ENCODE data around the gene MAML3.

Gene MAML3

DNA sequence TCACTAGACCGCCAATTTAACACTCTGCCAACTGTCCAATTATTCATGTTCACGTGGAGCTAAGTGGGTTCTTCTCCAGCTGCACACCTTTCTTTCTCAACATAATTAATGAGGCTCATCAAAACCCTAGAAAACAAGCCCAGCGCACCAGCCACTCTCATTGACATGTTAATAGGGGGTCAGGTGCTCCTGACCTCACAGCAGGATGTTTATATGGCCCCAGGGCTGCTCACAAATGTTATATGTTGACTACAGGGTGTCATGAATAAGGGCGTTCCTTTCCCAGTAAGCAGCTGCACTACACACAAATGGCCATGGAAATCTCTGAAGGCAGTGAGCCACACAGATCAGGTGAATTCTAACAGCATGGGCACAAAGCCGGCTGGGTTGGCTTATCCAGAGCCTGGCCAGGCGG, 278.6 kb downstream of the MAML3 start:
- no peaks in the 10 kb centered on the region for H3K27me3 ChIP-seq (ENCODE audit: control insufficient read depth, insufficient read depth, low read length)
- no peak overlapping the region for H3K4me3 ChIP-seq (ENCODE audit: low read length)
- peaks cover 7% of the 10 kb centered on the region for H3K4me1 ChIP-seq (ENCODE audit: control insufficient read depth, insufficient read depth, low read length)
- no peak overlapping the region for H3K9ac ChIP-seq (ENCODE audit: low read length)
- peaks cover 2% of the 10 kb centered on the region for H3K36me3 ChIP-seq (ENCODE audit: control insufficient read depth, insufficient read depth, low read length)
- H3K27ac ChIP-seq (ENCODE audit: low read depth, low read length): no peak overlapping the region

GRCh38 chr4:139873111-139873860, 280.7 kb downstream of the MAML3 start:
- H3K27ac ChIP-seq (ENCODE audit: low read depth, low read length): no peak overlapping the region

DNA sequence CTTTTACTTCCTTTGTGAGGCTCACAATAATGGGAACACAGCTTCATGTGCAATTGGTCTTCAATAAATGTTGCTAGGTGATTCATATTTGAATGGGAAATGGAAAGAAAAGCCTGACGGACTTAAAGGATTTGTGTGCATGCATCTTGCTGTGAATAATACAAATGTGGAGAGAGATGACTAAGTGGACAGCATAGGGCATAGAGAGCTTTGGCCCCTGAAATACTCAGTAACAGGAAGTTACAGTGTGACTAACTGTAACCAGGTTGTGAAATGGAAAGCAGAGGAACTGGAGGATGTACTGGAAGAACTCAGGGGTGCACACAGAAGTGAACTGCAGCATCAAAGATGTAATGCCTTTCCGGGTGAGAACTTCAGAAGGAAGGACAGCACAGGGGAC, 281.7 kb downstream of the MAML3 start:
- no peak overlapping the region for H3K27ac ChIP-seq (ENCODE audit: low read depth, low read length)
- no peaks in the 10 kb centered on the region for H3K27me3 ChIP-seq (ENCODE audit: control insufficient read depth, insufficient read depth, low read length)
- H3K4me1 ChIP-seq (ENCODE audit: control insufficient read depth, insufficient read depth, low read length): peaks cover 7% of the 10 kb centered on the region

More at GRCh38 chr4:139873111-139873860, 280.7 kb downstream of the MAML3 start:
- Histone ChIP-seq H3K27me3 (ENCODE audit: control insufficient read depth, insufficient read depth, low read length) (no peaks in the 10 kb centered on the region), H3K4me1 (ENCODE audit: control insufficient read depth, insufficient read depth, low read length) (peaks cover 7% of the 10 kb centered on the region), H3K4me3 (ENCODE audit: low read length) (no peak overlapping the region), H3K36me3 (ENCODE audit: control insufficient read depth, insufficient read depth, low read length) (peaks cover 2% of the 10 kb centered on the region), H3K9ac (ENCODE audit: low read length) (no peak overlapping the region)

DNA sequence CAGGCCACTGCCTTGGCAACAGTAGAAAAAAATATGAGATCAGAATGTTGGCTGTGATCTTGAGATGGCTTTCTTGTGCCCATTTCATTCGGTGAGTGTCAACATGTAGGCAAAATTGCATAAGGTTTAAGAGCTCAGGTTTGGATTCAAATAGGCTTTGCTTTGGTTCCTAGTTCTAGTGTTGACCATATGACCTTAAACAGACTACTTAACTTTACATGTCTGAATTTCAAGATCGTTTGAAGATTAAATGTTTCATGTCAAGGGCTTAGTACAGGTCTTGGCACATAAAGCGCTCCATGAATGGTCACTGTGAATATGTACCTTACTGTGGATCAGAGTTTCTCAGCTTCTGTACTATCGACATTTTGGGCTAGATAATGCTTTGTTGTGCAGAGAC, 284.2 kb downstream of the MAML3 start:
- Histone ChIP-seq H3K4me1 (ENCODE audit: control insufficient read depth, insufficient read depth, low read length) (no peaks in the 10 kb centered on the region), H3K4me3 (ENCODE audit: low read length) (no peak overlapping the region), H3K27ac (ENCODE audit: low read depth, low read length) (no peak overlapping the region), H3K9ac (ENCODE audit: low read length) (no peak overlapping the region), H3K27me3 (ENCODE audit: control insufficient read depth, insufficient read depth, low read length) (no peaks in the 10 kb centered on the region), H3K36me3 (ENCODE audit: control insufficient read depth, insufficient read depth, low read length) (peaks cover 2% of the 10 kb centered on the region)

More for the DNA sequence above, 281.7 kb downstream of the MAML3 start:
- Histone ChIP-seq H3K4me3 (ENCODE audit: low read length) (no peak overlapping the region), H3K36me3 (ENCODE audit: control insufficient read depth, insufficient read depth, low read length) (peaks cover 2% of the 10 kb centered on the region), H3K9ac (ENCODE audit: low read length) (no peak overlapping the region)

DNA sequence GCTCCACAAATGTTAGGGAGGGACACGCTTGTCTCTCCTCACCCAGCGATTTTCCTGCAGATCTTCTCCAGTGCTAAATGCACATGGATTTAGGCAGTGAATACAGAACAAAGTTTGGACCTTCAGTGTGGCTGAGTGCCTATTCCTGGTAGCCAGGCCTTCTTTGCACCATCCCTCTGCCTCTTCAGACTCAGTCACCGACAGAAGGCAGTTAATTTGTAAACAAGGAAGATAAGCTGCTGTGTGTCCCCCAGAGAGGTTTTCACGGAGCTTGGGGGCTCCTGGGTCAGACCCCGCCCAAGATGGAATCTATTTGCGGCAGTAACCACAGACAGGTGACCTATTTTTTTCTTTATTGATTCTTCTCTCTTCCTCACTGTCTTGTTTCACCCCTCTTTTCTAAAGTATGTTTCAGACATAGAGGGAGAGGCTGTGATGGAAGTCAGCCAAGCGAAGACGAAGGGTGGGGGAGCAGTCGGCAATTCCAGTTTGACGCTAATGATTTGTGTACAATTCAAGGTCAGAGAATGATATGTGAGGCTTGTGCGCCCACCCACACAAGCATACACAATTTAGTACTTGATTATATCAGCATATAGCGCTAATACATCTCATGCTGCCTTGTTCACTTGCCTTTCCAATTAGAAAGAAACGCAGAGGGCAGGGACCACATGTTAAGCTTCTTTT, 287.6 kb downstream of the MAML3 start:
- no peak overlapping the region for H3K27ac ChIP-seq (ENCODE audit: low read depth, low read length)
- H3K36me3 ChIP-seq (ENCODE audit: control insufficient read depth, insufficient read depth, low read length): no peaks in the 10 kb centered on the region
- no peak overlapping the region for H3K9ac ChIP-seq (ENCODE audit: low read length)
- H3K27me3 ChIP-seq (ENCODE audit: control insufficient read depth, insufficient read depth, low read length): no peaks in the 10 kb centered on the region
- no peaks in the 10 kb centered on the region for H3K4me1 ChIP-seq (ENCODE audit: control insufficient read depth, insufficient read depth, low read length)
- no peak overlapping the region for H3K4me3 ChIP-seq (ENCODE audit: low read length)

- Histone ChIP-seq H3K4me1 (ENCODE audit: control insufficient read depth, insufficient read depth, low read length) (no peaks in the 10 kb centered on the region), H3K27me3 (ENCODE audit: control insufficient read depth, insufficient read depth, low read length) (no peaks in the 10 kb centered on the region), H3K9ac (ENCODE audit: low read length) (no peak overlapping the region), H3K4me3 (ENCODE audit: low read length) (no peak overlapping the region), H3K36me3 (ENCODE audit: control insufficient read depth, insufficient read depth, low read length) (no peaks in the 10 kb centered on the region), H3K27ac (ENCODE audit: low read depth, low read length) (no peak overlapping the region)
These were observed 288.4 kb downstream of the MAML3 start for GRCh38 chr4:139865537-139865936.

DNA sequence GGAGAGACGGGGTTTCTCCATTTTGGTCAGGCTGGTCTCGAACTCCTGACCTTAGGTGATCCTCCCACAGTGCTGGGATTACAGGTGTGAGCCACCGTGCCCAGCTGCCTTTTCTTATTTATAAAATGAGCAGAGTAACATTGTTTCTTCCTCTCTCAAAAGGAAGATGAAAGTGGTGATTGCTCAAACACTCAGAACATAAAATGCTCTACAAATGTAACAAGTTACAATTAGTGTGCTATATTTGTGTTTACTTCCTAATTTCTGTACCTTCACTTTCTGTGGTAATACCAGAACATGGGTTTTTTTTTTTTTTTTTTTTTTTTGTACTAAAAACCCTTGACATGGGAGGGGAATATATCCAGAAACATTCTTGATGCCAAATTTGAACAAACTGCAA, 290.5 kb downstream of the MAML3 start:
- no peaks in the 10 kb centered on the region for H3K4me1 ChIP-seq (ENCODE audit: control insufficient read depth, insufficient read depth, low read length)
- H3K27ac ChIP-seq (ENCODE audit: low read depth, low read length): no peak overlapping the region
- no peak overlapping the region for H3K9ac ChIP-seq (ENCODE audit: low read length)
- H3K4me3 ChIP-seq (ENCODE audit: low read length): no peak overlapping the region
- H3K27me3 ChIP-seq (ENCODE audit: control insufficient read depth, insufficient read depth, low read length): no peaks in the 10 kb centered on the region
- no peaks in the 10 kb centered on the region for H3K36me3 ChIP-seq (ENCODE audit: control insufficient read depth, insufficient read depth, low read length)

- H3K36me3 ChIP-seq (ENCODE audit: control insufficient read depth, insufficient read depth, low read length): no peaks in the 10 kb centered on the region
- no peaks in the 10 kb centered on the region for H3K27me3 ChIP-seq (ENCODE audit: control insufficient read depth, insufficient read depth, low read length)
These were observed 292.5 kb downstream of the MAML3 start for GRCh38 chr4:139861471-139861870.

DNA sequence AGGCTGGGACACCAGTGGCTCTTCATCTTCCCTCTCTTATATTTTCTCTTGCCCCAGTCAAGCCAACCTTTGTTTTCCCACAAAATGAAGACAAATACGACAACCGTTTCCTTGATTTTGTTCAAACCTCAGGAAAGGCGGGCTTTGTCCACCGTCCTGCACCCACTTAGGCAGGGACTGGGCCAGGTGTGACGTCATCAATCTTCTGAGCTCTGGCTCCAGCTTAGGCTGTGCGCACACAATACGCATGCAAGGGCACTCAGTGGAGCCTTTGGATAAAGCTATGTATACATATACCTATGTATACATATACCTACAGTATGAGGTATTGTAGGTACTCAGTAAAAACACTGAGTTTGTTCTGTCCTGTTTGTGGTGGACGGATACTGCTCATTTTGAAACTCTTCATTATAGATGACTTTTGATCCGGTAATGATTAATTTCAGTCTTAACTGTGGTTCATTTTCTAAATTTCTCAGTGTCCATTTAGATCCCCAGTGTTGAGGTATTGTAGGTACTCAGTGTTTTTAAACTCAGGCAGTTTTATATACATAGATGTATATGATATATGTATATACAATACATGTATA, 293.5 kb downstream of the MAML3 start:
- no peak overlapping the region for H3K9ac ChIP-seq (ENCODE audit: low read length)
- no peak overlapping the region for H3K4me3 ChIP-seq (ENCODE audit: low read length)
- no peaks in the 10 kb centered on the region for H3K27me3 ChIP-seq (ENCODE audit: control insufficient read depth, insufficient read depth, low read length)
- H3K4me1 ChIP-seq (ENCODE audit: control insufficient read depth, insufficient read depth, low read length): peaks cover 5% of the 10 kb centered on the region
- H3K36me3 ChIP-seq (ENCODE audit: control insufficient read depth, insufficient read depth, low read length): no peaks in the 10 kb centered on the region
- no peak overlapping the region for H3K27ac ChIP-seq (ENCODE audit: low read depth, low read length)

More at GRCh38 chr4:139861471-139861870, 292.5 kb downstream of the MAML3 start:
- Histone ChIP-seq H3K4me1 (ENCODE audit: control insufficient read depth, insufficient read depth, low read length) (peaks cover 5% of the 10 kb centered on the region), H3K27ac (ENCODE audit: low read depth, low read length) (no peak overlapping the region), H3K9ac (ENCODE audit: low read length) (no peak overlapping the region), H3K4me3 (ENCODE audit: low read length) (no peak overlapping the region)

- peaks cover 5% of the 10 kb centered on the region for H3K4me1 ChIP-seq (ENCODE audit: control insufficient read depth, insufficient read depth, low read length)
- no peak overlapping the region for H3K4me3 ChIP-seq (ENCODE audit: low read length)
- no peak overlapping the region for H3K9ac ChIP-seq (ENCODE audit: low read length)
- H3K36me3 ChIP-seq (ENCODE audit: control insufficient read depth, insufficient read depth, low read length): no peaks in the 10 kb centered on the region
- no peak overlapping the region for H3K27ac ChIP-seq (ENCODE audit: low read depth, low read length)
- no peaks in the 10 kb centered on the region for H3K27me3 ChIP-seq (ENCODE audit: control insufficient read depth, insufficient read depth, low read length)
These were observed 294.1 kb downstream of the MAML3 start for GRCh38 chr4:139859876-139860275.

- Histone ChIP-seq H3K36me3 (ENCODE audit: control insufficient read depth, insufficient read depth, low read length) (no peaks in the 10 kb centered on the region), H3K4me1 (ENCODE audit: control insufficient read depth, insufficient read depth, low read length) (peaks cover 5% of the 10 kb centered on the region), H3K4me3 (ENCODE audit: low read length) (no peak overlapping the region), H3K27me3 (ENCODE audit: control insufficient read depth, insufficient read depth, low read length) (no peaks in the 10 kb centered on the region), H3K9ac (ENCODE audit: low read length) (no peak overlapping the region), H3K27ac (ENCODE audit: low read depth, low read length) (no peak overlapping the region)
These were observed 295.4 kb downstream of the MAML3 start for GRCh38 chr4:139858436-139859205.

DNA sequence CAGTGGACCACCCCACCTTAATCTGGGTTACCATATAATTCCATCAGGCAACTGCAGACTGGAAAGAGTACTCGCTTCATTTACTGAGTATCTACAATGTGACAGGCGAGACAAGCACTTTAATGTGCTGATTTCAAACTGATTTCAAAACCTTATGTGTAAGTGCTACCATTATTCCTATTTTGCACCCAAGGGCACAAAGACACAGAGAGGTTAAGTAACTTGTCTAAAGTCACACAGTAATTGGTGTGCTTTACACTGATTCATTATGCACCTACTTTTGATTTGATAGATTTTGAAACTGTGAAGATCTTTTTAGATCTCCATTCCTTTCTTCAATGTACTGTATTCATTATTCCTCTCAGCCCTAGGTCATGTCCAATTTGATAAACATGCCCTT, 296.0 kb downstream of the MAML3 start:
- H3K4me3 ChIP-seq (ENCODE audit: low read length): no peak overlapping the region
- H3K27ac ChIP-seq (ENCODE audit: low read depth, low read length): no peak overlapping the region
- peaks cover 5% of the 10 kb centered on the region for H3K4me1 ChIP-seq (ENCODE audit: control insufficient read depth, insufficient read depth, low read length)

More for the DNA sequence above, 296.0 kb downstream of the MAML3 start:
- Histone ChIP-seq H3K27me3 (ENCODE audit: control insufficient read depth, insufficient read depth, low read length) (no peaks in the 10 kb centered on the region), H3K9ac (ENCODE audit: low read length) (no peak overlapping the region), H3K36me3 (ENCODE audit: control insufficient read depth, insufficient read depth, low read length) (no peaks in the 10 kb centered on the region)
